Left ventricle myocardium inferior (tissue), 1 donor: ENCODE data around the gene COMMD1. TPM values are rescaled to one million over a fixed set of nuclear protein-coding genes. Genes with fewer than 3 reads are reported as not detected.
"Not testable (repeated sequence)": the region's sequence is repeated elsewhere in the genome, so short reads cannot be mapped to it uniquely, and the experiment has no call there.

Experiments
- DNase-seq: peaks from one replicate; pipeline ENCODE4 v3.0.0-alpha.2; 2020
- H3K27ac ChIP-seq: fragments of 200-600 bp; replicated peaks from 2 replicates; pipeline ENCODE4 v1.8.0; 2021
- H3K27me3 ChIP-seq: fragments of 200-600 bp; 2 replicates; pipeline ENCODE4 v1.8.0; 2021; ENCODE audit warnings: low read depth
- H3K36me3 ChIP-seq: fragments of 200-600 bp; 2 replicates; pipeline ENCODE4 v1.8.0; 2021
- H3K4me1 ChIP-seq: fragments of 200-600 bp; 2 replicates; pipeline ENCODE4 v1.8.0; 2021
- H3K4me3 ChIP-seq: fragments of 200-600 bp; 2 replicates; pipeline ENCODE4 v1.8.0; 2021; ENCODE audit warnings: mild to moderate bottlenecking, moderate library complexity
- H3K9me3 ChIP-seq: fragments of 200-600 bp; replicated peaks from 2 replicates; pipeline ENCODE4 v1.8.0; 2021
- intact Hi-C: fragments of 100-400 bp; cut with micrococcal nuclease; formaldehyde crosslinking; loops from one replicate; pipeline ENCODE4 v1.11.0; 2022
- total RNA-seq: library from RNA; stranded (reverse); fragmentation: NEBNext Ultra II Directional; extraction: Animal tissue kit (Norgen Biotek cat#: 25700); gene quantifications from one replicate; pipeline ENCODE4 v1.2.1, GENCODE V29; 2021
- TF ChIP-seq, protein P1 (sequence below): fragments of 200-600 bp; IDR thresholded peaks from 2 replicates; pipeline ENCODE4 v1.8.0; 2021; ENCODE audit warnings: antibody characterized with exemption, mild to moderate bottlenecking, borderline replicate concordance
- donor health status: DM: no; HTN: yes; CAD: no; lungs with severe emphysema.

Gene COMMD1
- total RNA-seq, 1 donor from 2014 or later = 63.7 TPM

DNA sequence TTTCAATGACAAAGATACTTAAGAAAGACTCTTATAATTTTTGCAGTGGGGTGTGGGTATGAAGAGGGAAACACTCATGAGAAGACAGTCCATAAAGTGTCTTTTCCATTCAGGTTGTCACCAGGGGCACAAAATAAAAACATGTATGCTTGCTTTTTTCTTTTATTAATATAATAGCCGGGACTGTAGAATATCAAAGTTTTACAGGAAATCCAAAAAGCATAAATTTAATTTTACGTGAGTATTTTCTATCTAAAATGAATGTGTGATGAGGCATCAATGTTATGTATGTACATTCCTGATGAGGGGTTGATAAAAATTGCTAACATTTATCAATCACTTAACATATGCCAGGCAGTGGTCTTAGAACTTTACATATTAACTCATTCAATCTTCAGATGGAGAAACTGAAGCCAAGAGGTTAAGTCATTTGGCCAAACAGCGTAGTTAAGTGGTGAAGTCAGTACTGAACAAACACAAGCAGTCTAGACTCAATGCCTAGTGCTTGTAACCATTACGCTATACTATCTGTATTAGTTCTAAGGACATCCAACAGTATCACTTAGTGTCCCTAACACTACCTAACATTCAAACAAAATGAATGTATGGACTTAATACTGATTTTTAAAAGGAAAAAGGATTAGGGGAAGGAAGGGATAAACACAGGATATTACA lies 27.8 kb upstream of the COMMD1 start:
- H3K27ac ChIP-seq = no peak overlapping the region
- no peaks in the 10 kb centered on the region for H3K27me3 ChIP-seq
- no peaks in the 10 kb centered on the region for H3K9me3 ChIP-seq
- no peak overlapping the region for H3K4me3 ChIP-seq
- no peak for DNase-seq
- TF ChIP-seq, protein P1, sequence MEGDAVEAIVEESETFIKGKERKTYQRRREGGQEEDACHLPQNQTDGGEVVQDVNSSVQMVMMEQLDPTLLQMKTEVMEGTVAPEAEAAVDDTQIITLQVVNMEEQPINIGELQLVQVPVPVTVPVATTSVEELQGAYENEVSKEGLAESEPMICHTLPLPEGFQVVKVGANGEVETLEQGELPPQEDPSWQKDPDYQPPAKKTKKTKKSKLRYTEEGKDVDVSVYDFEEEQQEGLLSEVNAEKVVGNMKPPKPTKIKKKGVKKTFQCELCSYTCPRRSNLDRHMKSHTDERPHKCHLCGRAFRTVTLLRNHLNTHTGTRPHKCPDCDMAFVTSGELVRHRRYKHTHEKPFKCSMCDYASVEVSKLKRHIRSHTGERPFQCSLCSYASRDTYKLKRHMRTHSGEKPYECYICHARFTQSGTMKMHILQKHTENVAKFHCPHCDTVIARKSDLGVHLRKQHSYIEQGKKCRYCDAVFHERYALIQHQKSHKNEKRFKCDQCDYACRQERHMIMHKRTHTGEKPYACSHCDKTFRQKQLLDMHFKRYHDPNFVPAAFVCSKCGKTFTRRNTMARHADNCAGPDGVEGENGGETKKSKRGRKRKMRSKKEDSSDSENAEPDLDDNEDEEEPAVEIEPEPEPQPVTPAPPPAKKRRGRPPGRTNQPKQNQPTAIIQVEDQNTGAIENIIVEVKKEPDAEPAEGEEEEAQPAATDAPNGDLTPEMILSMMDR = no peak
- peaks cover 99% of the 10 kb centered on the region for H3K36me3 ChIP-seq
- H3K4me1 ChIP-seq = no peaks in the 10 kb centered on the region
- intact Hi-C loops = no loop called here

DNA sequence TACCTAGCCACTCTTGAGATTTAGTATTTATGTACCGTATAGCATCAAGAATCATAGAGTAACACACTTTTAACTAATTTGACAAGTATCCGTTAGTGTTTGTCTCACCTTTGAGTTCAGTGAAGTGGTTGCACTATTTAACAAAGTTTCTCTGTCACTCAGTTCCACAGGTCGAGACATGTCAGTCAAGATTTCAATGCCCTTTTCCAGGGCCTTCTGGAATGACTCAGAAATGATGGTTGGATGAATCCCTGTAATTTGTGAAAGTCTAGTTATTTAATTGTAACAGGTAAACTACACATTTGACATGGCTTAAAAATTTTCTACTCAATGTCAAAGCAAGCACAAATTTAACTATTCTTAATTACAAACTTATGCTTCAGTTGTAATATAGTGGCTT lies 26.7 kb upstream of the COMMD1 start:
- peaks cover 100% of the 10 kb centered on the region for H3K36me3 ChIP-seq
- intact Hi-C loops = no loop called here
- no peak for DNase-seq

DNA sequence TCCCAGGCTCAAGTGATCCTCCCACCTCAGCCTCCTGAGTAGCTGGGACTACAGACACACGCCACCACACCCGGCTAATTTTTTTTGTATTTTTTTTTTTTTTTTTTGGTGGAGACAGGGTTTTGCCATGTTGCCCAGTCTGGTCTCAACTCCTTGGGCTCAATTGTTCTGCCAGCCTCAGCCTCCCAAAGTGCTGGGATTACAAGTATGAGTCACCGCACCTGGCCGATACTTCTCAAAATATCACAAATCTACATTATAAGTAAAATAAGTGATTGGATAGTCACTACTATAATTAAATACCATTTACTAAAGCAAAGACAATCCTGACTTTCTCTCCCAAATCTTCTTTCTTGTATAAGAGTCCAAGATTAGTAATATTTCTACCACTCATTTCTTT lies 26.1 kb upstream of the COMMD1 start:
- DNase-seq, H3K27ac ChIP-seq, intact Hi-C loops, H3K4me1 ChIP-seq, H3K4me3 ChIP-seq, H3K9me3 ChIP-seq, H3K27me3 ChIP-seq: not testable (repeated sequence)
- peaks cover 100% of the 10 kb centered on the region for H3K36me3 ChIP-seq

More for the DNA sequence above, 26.7 kb upstream of the COMMD1 start:
- Histone ChIP-seq H3K27ac (no peak overlapping the region), H3K4me1 (no peaks in the 10 kb centered on the region), H3K9me3 (no peaks in the 10 kb centered on the region), H3K4me3 (no peak overlapping the region), H3K27me3 (no peaks in the 10 kb centered on the region)
- TF ChIP-seq, protein P1 = no peak

- Histone ChIP-seq H3K27ac (no peak overlapping the region), H3K36me3 (peaks cover 81% of the 10 kb centered on the region), H3K9me3 (no peaks in the 10 kb centered on the region), H3K27me3 (no peaks in the 10 kb centered on the region), H3K4me1 (peaks cover 28% of the 10 kb centered on the region), H3K4me3 (no peak overlapping the region)
- no peak for DNase-seq
- intact Hi-C loops = no loop called here
- TF ChIP-seq, protein P1 = no peak
Observed at GRCh38 chr2:61882850-61883249, 22.6 kb upstream of the COMMD1 start.

- TF ChIP-seq, protein P1 = no peak
- H3K4me3 ChIP-seq = peak overlapping the region; percentile 79
- H3K9me3 ChIP-seq = no peaks in the 10 kb centered on the region
- intact Hi-C loops = no loop called here
- peaks cover 41% of the 10 kb centered on the region for H3K4me1 ChIP-seq
- H3K27me3 ChIP-seq = no peaks in the 10 kb centered on the region
- peaks cover 49% of the 10 kb centered on the region for H3K36me3 ChIP-seq
- no peak for DNase-seq
- no peak overlapping the region for H3K27ac ChIP-seq
Observed at GRCh38 chr2:61885896-61886603, 19.4 kb upstream of the COMMD1 start.

DNA sequence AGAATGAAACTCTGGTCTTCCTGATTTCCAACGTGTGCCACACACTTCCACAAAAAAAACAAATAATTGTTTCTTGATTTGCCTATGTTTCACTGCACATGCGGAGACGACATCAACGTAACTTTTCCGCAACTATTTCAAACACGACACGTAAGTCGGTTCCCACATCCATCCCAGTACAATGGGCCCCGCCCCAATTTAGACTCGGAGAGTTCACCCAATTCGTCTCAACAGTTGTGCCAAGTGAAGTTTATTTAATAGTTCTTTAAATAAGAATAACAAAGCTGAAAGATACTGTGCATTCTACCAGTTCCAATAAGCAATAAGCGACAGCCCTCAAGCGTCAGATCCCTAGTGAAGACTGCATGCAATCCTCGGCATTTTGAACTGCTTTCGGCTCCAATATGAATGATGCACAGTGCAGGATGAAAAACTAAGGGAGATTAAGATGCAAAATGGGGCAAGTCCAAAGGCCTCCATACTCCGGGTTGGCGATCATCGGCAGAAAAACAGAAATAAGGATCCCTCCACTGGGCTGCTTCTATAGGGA lies 17.7 kb upstream of the COMMD1 start:
- Histone ChIP-seq H3K36me3 (peaks cover 32% of the 10 kb centered on the region), H3K4me3 (peak overlapping the region; percentile 79), H3K4me1 (peaks cover 41% of the 10 kb centered on the region), H3K9me3 (no peaks in the 10 kb centered on the region), H3K27me3 (no peaks in the 10 kb centered on the region), H3K27ac (peak overlapping the region; percentile 98)
- TF ChIP-seq, protein P1 = no peak
- DNase-seq = no peak
- intact Hi-C loops = no loop called here
